CD4-positive, alpha-beta T cell treated with Interleukin-6 at 100 ng/mL for 8 hours (primary cell): Measurements from ENCODE around the gene TBL2.
"Not testable (repeated sequence)": the region's sequence is repeated elsewhere in the genome, so short reads cannot be mapped to it uniquely, and the experiment has no call there.

Experiments used
- DNase-seq: peaks from one replicate; pipeline ENCODE4 v3.0.0-alpha.2; 2020; ENCODE audit warnings: mixed read lengths, low spot score

The TBL2 gene

GRCh38 chr7:73535918-73536317, 42.5 kb downstream of the TBL2 start:
- not testable (repeated sequence) for DNase-seq

GRCh38 chr7:73533742-73534141, 44.6 kb downstream of the TBL2 start:
- DNase-seq, result no peak

GRCh38 chr7:73532224-73532623, 46.2 kb downstream of the TBL2 start:
- DNase-seq, result no peak

- DNase-seq, result no peak
Measured at GRCh38 chr7:73530800-73531199, 47.6 kb downstream of the TBL2 start.

GRCh38 chr7:73526896-73527821, 51.2 kb downstream of the TBL2 start:
- no peak for DNase-seq

- not testable (repeated sequence) for DNase-seq
Measured at GRCh38 chr7:73526158-73526494, 52.3 kb downstream of the TBL2 start.

- peak; percentile 97 for DNase-seq
Measured at GRCh38 chr7:73522105-73522872, 56.1 kb downstream of the TBL2 start, which contains the start of gene BAZ1B. BAZ1B (minus strand) TSS chr7:73522293; CDS start chr7:73521933, 360 bp downstream.

GRCh38 chr7:73521636-73522104, 56.7 kb downstream of the TBL2 start:
- no peak for DNase-seq

GRCh38 chr7:73520673-73521635, 57.4 kb downstream of the TBL2 start:
- no peak for DNase-seq

- peak; percentile 23 for DNase-seq
Measured at GRCh38 chr7:73519867-73520672, 58.3 kb downstream of the TBL2 start.

GRCh38 chr7:73518470-73518869, 59.9 kb downstream of the TBL2 start:
- DNase-seq, result no peak
